Measurements from ENCODE around the gene SMIM44. TPM values are rescaled to one million over a fixed set of nuclear protein-coding genes. Genes with fewer than 3 reads are reported as not detected.

Gene SMIM44
- total RNA-seq, 1 experiment from 2014 or later, result not detected

GRCh38 chr19:3494051-3494450, 10.8 kb upstream of the SMIM44 start:
- H4K20me1 ChIP-seq (ENCODE audit: control insufficient read depth, insufficient read depth, insufficient read length), result no peaks in the 10 kb centered on the region
- no peak overlapping the region for H3K23ac ChIP-seq (ENCODE audit: insufficient read length, low read depth, low read length)
- H2BK120ac ChIP-seq (ENCODE audit: low read depth, low read length, poor library complexity, severe bottlenecking), result no peak overlapping the region
- H3K23me2 ChIP-seq (ENCODE audit: insufficient read length, low read depth, low read length, poor library complexity, severe bottlenecking), result no peaks in the 10 kb centered on the region
- H3K27me3 Mint-ChIP-seq (ENCODE audit: low read depth), result no peaks in the 10 kb centered on the region
- H3K27me3 ChIP-seq (ENCODE audit: insufficient read depth, low read length), result no peaks in the 10 kb centered on the region
- no peak overlapping the region for H3K27ac Mint-ChIP-seq
- no peak overlapping the region for H4K5ac ChIP-seq (ENCODE audit: insufficient read length, low read depth, low read length)
- H4K91ac ChIP-seq (ENCODE audit: insufficient read length, low read depth, low read length), result no peak overlapping the region
- no peak overlapping the region for H3K9ac ChIP-seq (ENCODE audit: extremely low read depth, insufficient read length, low read length)
- TF ChIP-seq CTCF (conservative IDR thresholded peaks at IDR 0.05), result no peak
- peaks cover 2% of the 10 kb centered on the region for H3K79me2 ChIP-seq (ENCODE audit: insufficient read depth, low read length)
- DNase-seq, result peak; percentile 88
- no peak overlapping the region for H2BK15ac ChIP-seq (ENCODE audit: low read depth, low read length)
- H3K4me1 ChIP-seq (ENCODE audit: insufficient read depth, low read length), result no peaks in the 10 kb centered on the region
- H3K18ac ChIP-seq (ENCODE audit: insufficient read length, low read depth, low read length), result no peak overlapping the region
- H3K4ac ChIP-seq (ENCODE audit: low read depth, low read length), result no peak overlapping the region
- H3K14ac ChIP-seq (ENCODE audit: insufficient read depth, low read length), result no peak overlapping the region; the same call in 1 of the 2 replicates
- H3K9me3 ChIP-seq (ENCODE audit: control insufficient read depth, low read depth, low read length), result no peaks in the 10 kb centered on the region
- H2BK5ac ChIP-seq (ENCODE audit: insufficient read length, low read length), result no peak overlapping the region
- no peaks in the 10 kb centered on the region; a peak in 1 of 5 replicates for H3K9me3 Mint-ChIP-seq
- peaks cover 20 to 50% (median 41%) of the 10 kb centered on the region in 3 experiments; a peak in 6 of 7 replicates for H3K36me3 Mint-ChIP-seq (ENCODE audit: insufficient read depth in 1 of 3, low read depth in 3 of 3)
- no peak overlapping the region for H2BK20ac ChIP-seq (ENCODE audit: low read depth, low read length, poor library complexity, severe bottlenecking)
- H2AK5ac ChIP-seq (ENCODE audit: insufficient read length, low read length), result no peak overlapping the region
- H2BK12ac ChIP-seq (ENCODE audit: insufficient read length, low read depth, low read length), result no peak overlapping the region
- H4K8ac ChIP-seq (replicated peaks; ENCODE audit: insufficient read length, low read depth, low read length), result no peak overlapping the region
- no peaks in the 10 kb centered on the region for H3K79me1 ChIP-seq (ENCODE audit: insufficient read depth, low read depth, low read length, poor library complexity, severe bottlenecking)
- WGBS (ENCODE audit: extremely low coverage, insufficient read length, low lambda C conversion rate), result no CpG with 5 or more reads among the region's 15 CpGs
- H3K4me1 Mint-ChIP-seq, result peaks cover under 1 to 1% of the 10 kb centered on the region in 2 experiments; a peak in 2 of 4 replicates
- no peak overlapping the region for H3T11ph ChIP-seq (ENCODE audit: low read length)
- no peak overlapping the region for H3K27ac ChIP-seq (ENCODE audit: insufficient read length, low read depth, low read length)
- H3K56ac ChIP-seq (ENCODE audit: insufficient read length, low read depth, low read length), result no peak overlapping the region
- no peak overlapping the region for H2AFZ ChIP-seq (ENCODE audit: low read length)
- no peak overlapping the region for H3K4me2 ChIP-seq (ENCODE audit: insufficient read depth, insufficient read length, low read length)
- no peak overlapping the region; a peak in 1 of 5 replicates for H3K4me3 Mint-ChIP-seq
